Measurements from ENCODE around the gene AFP. TPM values are rescaled to one million over a fixed set of nuclear protein-coding genes. Genes with fewer than 3 reads are reported as not detected.

AFP gene
- total and polyA plus RNA-seq, 2 of the 13 experiments (the other 11 are each of a cell fraction or from before 2014, with no cell fraction given): 9,434 to 13,105 TPM

DNA sequence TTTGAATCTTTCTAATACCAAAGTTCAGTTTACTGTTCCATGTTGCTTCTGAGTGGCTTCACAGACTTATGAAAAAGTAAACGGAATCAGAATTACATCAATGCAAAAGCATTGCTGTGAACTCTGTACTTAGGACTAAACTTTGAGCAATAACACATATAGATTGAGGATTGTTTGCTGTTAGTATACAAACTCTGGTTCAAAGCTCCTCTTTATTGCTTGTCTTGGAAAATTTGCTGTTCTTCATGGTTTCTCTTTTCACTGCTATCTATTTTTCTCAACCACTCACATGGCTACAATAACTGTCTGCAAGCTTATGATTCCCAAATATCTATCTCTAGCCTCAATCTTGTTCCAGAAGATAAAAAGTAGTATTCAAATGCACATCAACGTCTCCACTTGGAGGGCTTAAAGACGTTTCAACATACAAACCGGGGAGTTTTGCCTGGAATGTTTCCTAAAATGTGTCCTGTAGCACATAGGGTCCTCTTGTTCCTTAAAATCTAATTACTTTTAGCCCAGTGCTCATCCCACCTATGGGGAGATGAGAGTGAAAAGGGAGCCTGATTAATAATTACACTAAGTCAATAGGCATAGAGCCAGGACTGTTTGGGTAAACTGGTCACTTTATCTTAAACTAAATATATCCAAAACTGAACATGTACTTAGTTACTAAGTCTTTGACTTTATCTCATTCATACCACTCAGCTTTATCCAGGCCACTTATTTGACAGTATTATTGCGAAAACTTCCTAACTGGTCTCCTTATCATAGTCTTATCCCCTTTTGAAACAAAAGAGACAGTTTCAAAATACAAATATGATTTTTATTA is 3.6 kb upstream of the AFP start (continued):
- TF ChIP-seq, protein P1, sequence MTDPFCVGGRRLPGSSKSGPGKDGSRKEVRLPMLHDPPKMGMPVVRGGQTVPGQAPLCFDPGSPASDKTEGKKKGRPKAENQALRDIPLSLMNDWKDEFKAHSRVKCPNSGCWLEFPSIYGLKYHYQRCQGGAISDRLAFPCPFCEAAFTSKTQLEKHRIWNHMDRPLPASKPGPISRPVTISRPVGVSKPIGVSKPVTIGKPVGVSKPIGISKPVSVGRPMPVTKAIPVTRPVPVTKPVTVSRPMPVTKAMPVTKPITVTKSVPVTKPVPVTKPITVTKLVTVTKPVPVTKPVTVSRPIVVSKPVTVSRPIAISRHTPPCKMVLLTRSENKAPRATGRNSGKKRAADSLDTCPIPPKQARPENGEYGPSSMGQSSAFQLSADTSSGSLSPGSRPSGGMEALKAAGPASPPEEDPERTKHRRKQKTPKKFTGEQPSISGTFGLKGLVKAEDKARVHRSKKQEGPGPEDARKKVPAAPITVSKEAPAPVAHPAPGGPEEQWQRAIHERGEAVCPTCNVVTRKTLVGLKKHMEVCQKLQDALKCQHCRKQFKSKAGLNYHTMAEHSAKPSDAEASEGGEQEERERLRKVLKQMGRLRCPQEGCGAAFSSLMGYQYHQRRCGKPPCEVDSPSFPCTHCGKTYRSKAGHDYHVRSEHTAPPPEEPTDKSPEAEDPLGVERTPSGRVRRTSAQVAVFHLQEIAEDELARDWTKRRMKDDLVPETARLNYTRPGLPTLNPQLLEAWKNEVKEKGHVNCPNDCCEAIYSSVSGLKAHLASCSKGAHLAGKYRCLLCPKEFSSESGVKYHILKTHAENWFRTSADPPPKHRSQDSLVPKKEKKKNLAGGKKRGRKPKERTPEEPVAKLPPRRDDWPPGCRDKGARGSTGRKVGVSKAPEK (CRISPR knock-in tag; IDR thresholded peaks at IDR 0.05; ENCODE audit: borderline replicate concordance): no peak
- TF ChIP-seq, protein P2, sequence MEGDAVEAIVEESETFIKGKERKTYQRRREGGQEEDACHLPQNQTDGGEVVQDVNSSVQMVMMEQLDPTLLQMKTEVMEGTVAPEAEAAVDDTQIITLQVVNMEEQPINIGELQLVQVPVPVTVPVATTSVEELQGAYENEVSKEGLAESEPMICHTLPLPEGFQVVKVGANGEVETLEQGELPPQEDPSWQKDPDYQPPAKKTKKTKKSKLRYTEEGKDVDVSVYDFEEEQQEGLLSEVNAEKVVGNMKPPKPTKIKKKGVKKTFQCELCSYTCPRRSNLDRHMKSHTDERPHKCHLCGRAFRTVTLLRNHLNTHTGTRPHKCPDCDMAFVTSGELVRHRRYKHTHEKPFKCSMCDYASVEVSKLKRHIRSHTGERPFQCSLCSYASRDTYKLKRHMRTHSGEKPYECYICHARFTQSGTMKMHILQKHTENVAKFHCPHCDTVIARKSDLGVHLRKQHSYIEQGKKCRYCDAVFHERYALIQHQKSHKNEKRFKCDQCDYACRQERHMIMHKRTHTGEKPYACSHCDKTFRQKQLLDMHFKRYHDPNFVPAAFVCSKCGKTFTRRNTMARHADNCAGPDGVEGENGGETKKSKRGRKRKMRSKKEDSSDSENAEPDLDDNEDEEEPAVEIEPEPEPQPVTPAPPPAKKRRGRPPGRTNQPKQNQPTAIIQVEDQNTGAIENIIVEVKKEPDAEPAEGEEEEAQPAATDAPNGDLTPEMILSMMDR (CRISPR knock-in tag; IDR thresholded peaks at IDR 0.05): no peak
- no peak for TF ChIP-seq DNMT3B (CRISPR knock-in tag; conservative IDR thresholded peaks at IDR 0.05)
- no peak for TF ChIP-seq KLF9 (CRISPR knock-in tag; IDR thresholded peaks at IDR 0.05; ENCODE audit: low read depth)
- TF ChIP-seq ZNF652 (CRISPR knock-in tag; IDR thresholded peaks at IDR 0.05; ENCODE audit: borderline replicate concordance, low read depth): no peak; the same call in 1 of the 2 replicates
- TF ChIP-seq ZFP41 (CRISPR knock-in tag; IDR thresholded peaks at IDR 0.05; ENCODE audit: borderline replicate concordance): no peak
- TF ChIP-seq ZFP37 (CRISPR knock-in tag; IDR thresholded peaks at IDR 0.05; ENCODE audit: borderline replicate concordance): no peak
- TF ChIP-seq FOXJ3 (CRISPR knock-in tag; IDR thresholded peaks at IDR 0.05; ENCODE audit: borderline replicate concordance): peak; percentile 96
- TF ChIP-seq IKZF4 (CRISPR knock-in tag; IDR thresholded peaks at IDR 0.05; ENCODE audit: borderline replicate concordance, low read depth, not compliant biosample characterization): no peak
- TF ChIP-seq ZNF484 (CRISPR knock-in tag; IDR thresholded peaks at IDR 0.05; ENCODE audit: borderline replicate concordance, low read depth): no peak
- TF ChIP-seq, protein P3, sequence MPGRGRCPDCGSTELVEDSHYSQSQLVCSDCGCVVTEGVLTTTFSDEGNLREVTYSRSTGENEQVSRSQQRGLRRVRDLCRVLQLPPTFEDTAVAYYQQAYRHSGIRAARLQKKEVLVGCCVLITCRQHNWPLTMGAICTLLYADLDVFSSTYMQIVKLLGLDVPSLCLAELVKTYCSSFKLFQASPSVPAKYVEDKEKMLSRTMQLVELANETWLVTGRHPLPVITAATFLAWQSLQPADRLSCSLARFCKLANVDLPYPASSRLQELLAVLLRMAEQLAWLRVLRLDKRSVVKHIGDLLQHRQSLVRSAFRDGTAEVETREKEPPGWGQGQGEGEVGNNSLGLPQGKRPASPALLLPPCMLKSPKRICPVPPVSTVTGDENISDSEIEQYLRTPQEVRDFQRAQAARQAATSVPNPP (CRISPR knock-in tag; IDR thresholded peaks at IDR 0.05): 0 out of 2 replicates have a peak, but pooled peaks have one; percentile 46
- no peak; the same call in 1 of the 2 replicates for TF ChIP-seq ARNTL (CRISPR knock-in tag; IDR thresholded peaks at IDR 0.05)
- TF ChIP-seq EP300 (IDR thresholded peaks at IDR 0.05; ENCODE audit: low read depth in 2 of 2, low read length in 2 of 2): peak; percentile 96 to 100
- peak; percentile 95 for TF ChIP-seq EP300 (CRISPR knock-in tag; IDR thresholded peaks at IDR 0.05; ENCODE audit: borderline replicate concordance)
- TF ChIP-seq, protein P4, sequence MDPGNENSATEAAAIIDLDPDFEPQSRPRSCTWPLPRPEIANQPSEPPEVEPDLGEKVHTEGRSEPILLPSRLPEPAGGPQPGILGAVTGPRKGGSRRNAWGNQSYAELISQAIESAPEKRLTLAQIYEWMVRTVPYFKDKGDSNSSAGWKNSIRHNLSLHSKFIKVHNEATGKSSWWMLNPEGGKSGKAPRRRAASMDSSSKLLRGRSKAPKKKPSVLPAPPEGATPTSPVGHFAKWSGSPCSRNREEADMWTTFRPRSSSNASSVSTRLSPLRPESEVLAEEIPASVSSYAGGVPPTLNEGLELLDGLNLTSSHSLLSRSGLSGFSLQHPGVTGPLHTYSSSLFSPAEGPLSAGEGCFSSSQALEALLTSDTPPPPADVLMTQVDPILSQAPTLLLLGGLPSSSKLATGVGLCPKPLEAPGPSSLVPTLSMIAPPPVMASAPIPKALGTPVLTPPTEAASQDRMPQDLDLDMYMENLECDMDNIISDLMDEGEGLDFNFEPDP (CRISPR knock-in tag; conservative IDR thresholded peaks at IDR 0.05): no peak
- TF ChIP-seq, protein P5, sequence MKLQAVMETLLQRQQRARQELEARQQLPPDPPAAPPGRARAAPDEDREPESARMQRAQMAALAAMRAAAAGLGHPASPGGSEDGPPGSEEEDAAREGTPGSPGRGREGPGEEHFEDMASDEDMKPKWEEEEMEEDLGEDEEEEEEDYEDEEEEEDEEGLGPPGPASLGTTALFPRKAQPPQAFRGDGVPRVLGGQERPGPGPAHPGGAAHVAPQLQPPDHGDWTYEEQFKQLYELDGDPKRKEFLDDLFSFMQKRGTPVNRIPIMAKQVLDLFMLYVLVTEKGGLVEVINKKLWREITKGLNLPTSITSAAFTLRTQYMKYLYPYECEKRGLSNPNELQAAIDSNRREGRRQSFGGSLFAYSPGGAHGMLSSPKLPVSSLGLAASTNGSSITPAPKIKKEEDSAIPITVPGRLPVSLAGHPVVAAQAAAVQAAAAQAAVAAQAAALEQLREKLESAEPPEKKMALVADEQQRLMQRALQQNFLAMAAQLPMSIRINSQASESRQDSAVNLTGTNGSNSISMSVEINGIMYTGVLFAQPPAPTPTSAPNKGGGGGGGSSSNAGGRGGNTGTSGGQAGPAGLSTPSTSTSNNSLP (IDR thresholded peaks at IDR 0.05; ENCODE audit: low read depth, low read length): peak; percentile 97
- no peak for TF ChIP-seq ZNF441 (CRISPR knock-in tag; IDR thresholded peaks at IDR 0.05; ENCODE audit: borderline replicate concordance)
- TF ChIP-seq NR2F6 (IDR thresholded peaks at IDR 0.05): peak; percentile 70
- peak; percentile 67 for TF ChIP-seq NR2F6 (CRISPR knock-in tag; IDR thresholded peaks at IDR 0.05)
- TF ChIP-seq ZNF382 (CRISPR knock-in tag; IDR thresholded peaks at IDR 0.05; ENCODE audit: borderline replicate concordance): no peak
